WTC11 (cell line): ENCODE results near the gene DNASE1L3. TPM values are rescaled to one million over a fixed set of nuclear protein-coding genes. Genes with fewer than 3 reads are reported as not detected.
A peak's percentile ranks its signal among the peaks of the same experiment; 100 is the strongest.

Experiments used
- ATAC-seq: fragments of 200-7000 bp; cut with Tn5 transposase; 2 replicates; pipeline ENCODE4 v1.10.0; 2021; ENCODE audit warnings: mild to moderate bottlenecking, moderate library complexity
- CTCF ChIA-PET: fragments of 300-600 bp; sonication (Branson Sonifier 250); formaldehyde crosslinking; loops from one replicate; lab custom pipeline; 2021; ENCODE audit warnings: antibody characterized with exemption; lab: Charles Lee
- POLR2A ChIA-PET: fragments of 350-600 bp; sonication (Branson Sonifier 250); formaldehyde crosslinking; loops from one replicate; lab custom pipeline; 2021; ENCODE audit warnings: antibody characterized with exemption; lab: Charles Lee
- DNase-seq: peaks from one replicate; pipeline ENCODE4 v3.0.0; 2021; ENCODE audit warnings: low spot score
- H3K27ac Mint-ChIP-seq: 2 replicates; pipeline ENCODE4 v1.8.0; 2021; ENCODE audit warnings: mixed read lengths
- H3K27me3 Mint-ChIP-seq: 2 replicates; pipeline ENCODE4 v1.8.0; 2021; ENCODE audit warnings: low read depth, mild to moderate bottlenecking, moderate library complexity, mixed read lengths
- H3K36me3 Mint-ChIP-seq: 2 replicates; pipeline ENCODE4 v1.8.0; 2021; ENCODE audit warnings: mixed read lengths
- H3K4me1 Mint-ChIP-seq: 2 replicates; pipeline ENCODE4 v1.8.0; 2022; ENCODE audit warnings: mixed read lengths
- H3K4me3 Mint-ChIP-seq: 2 replicates; pipeline ENCODE4 v1.8.0; 2021; ENCODE audit warnings: mild to moderate bottlenecking, moderate library complexity, mixed read lengths
- H3K9me3 Mint-ChIP-seq: 2 replicates; pipeline ENCODE4 v1.8.0; 2021; ENCODE audit warnings: mixed read lengths
- AR ChIP-seq: fragments of 250-450 bp; sonication (Bioruptor Pico); IDR thresholded peaks from 2 replicates; pipeline ENCODE4 v1.9.0; 2021; ENCODE audit warnings: mild to moderate bottlenecking
- E2F1 ChIP-seq: sonication (generic); formaldehyde crosslinking; IDR thresholded peaks from 2 replicates; pipeline ENCODE4 v1.8.0; 2022; ENCODE audit warnings: mild to moderate bottlenecking, missing genetic modification reagents
- E2F5 ChIP-seq: sonication (generic); formaldehyde crosslinking; IDR thresholded peaks from 2 replicates; pipeline ENCODE4 v1.8.1; 2022; ENCODE audit warnings: mild to moderate bottlenecking, moderate library complexity, missing genetic modification reagents
- FOXP4 ChIP-seq: sonication (generic); formaldehyde crosslinking; IDR thresholded peaks from 2 replicates; pipeline ENCODE4 v1.8.0; 2022; ENCODE audit warnings: mild to moderate bottlenecking, missing genetic modification reagents
- GABPB1 ChIP-seq: sonication (generic); formaldehyde crosslinking; IDR thresholded peaks from 2 replicates; pipeline ENCODE4 v1.8.1; 2023; ENCODE audit warnings: mild to moderate bottlenecking, missing genetic modification reagents
- GRHL2 ChIP-seq: fragments of 250-450 bp; sonication (Bioruptor Pico); IDR thresholded peaks from 2 replicates; pipeline ENCODE4 v1.8.0; 2022; ENCODE audit warnings: mild to moderate bottlenecking, moderate library complexity; ENCODE audit not compliant: insufficient replicate concordance, severe bottlenecking
- MAX ChIP-seq: sonication (generic); formaldehyde crosslinking; IDR thresholded peaks from 2 replicates; pipeline ENCODE4 v1.8.0; 2022; ENCODE audit warnings: mild to moderate bottlenecking, missing genetic modification reagents
- MXD4 ChIP-seq: fragments of 250-450 bp; sonication (Bioruptor Pico); IDR thresholded peaks from 2 replicates; pipeline ENCODE4 v1.8.0; 2021; ENCODE audit warnings: mild to moderate bottlenecking, moderate library complexity, borderline replicate concordance
- NFATC4 ChIP-seq: fragments of 250-450 bp; sonication (Bioruptor Pico); IDR thresholded peaks from 2 replicates; pipeline ENCODE4 v1.9.0; 2021; ENCODE audit warnings: mild to moderate bottlenecking
- NFE2L1 ChIP-seq: sonication (generic); formaldehyde crosslinking; IDR thresholded peaks from 2 replicates; pipeline ENCODE4 v1.8.1; 2023; ENCODE audit warnings: missing genetic modification reagents
- RELA ChIP-seq: sonication (generic); formaldehyde crosslinking; IDR thresholded peaks from 2 replicates; pipeline ENCODE4 v1.8.1; 2022; ENCODE audit warnings: missing genetic modification reagents, mild to moderate bottlenecking, borderline replicate concordance
- TEAD4 ChIP-seq: sonication (generic); formaldehyde crosslinking; IDR thresholded peaks from 2 replicates; pipeline ENCODE4 v1.8.0; 2022; ENCODE audit warnings: mild to moderate bottlenecking, missing genetic modification reagents
- ZMAT4 ChIP-seq: fragments of 250-450 bp; sonication (Bioruptor Pico); IDR thresholded peaks from 2 replicates; pipeline ENCODE4 v1.9.0; 2021; ENCODE audit warnings: mild to moderate bottlenecking
- ZNF138 ChIP-seq: sonication (generic); formaldehyde crosslinking; conservative IDR thresholded peaks from 2 replicates; pipeline ENCODE4 v1.8.1; 2022; ENCODE audit warnings: mild to moderate bottlenecking, moderate library complexity, missing genetic modification reagents
- ZNF317 ChIP-seq: sonication (generic); formaldehyde crosslinking; IDR thresholded peaks from 2 replicates; pipeline ENCODE4 v1.8.1; 2023; ENCODE audit warnings: low read depth, mild to moderate bottlenecking, moderate library complexity, missing genetic modification reagents, borderline replicate concordance
- total RNA-seq: library from RNA; stranded (reverse); gene quantifications from 3 replicates; pipeline ENCODE4 v1.2.3, GENCODE V29; 2021

The DNASE1L3 gene
- total RNA-seq, 1 experiment from 2014 or later = not detected

- TF ChIP-seq E2F5 (CRISPR knock-in tag) = no peak
- TF ChIP-seq E2F1 = no peak
Measured at GRCh38 chr3:58242340-58242739, 31.6 kb upstream of the DNASE1L3 start (continued).

- Mint-ChIP-seq H3K36me3 (no peaks in the 10 kb centered on the region), H3K4me1 (peaks cover 8% of the 10 kb centered on the region), H3K9me3 (no peaks in the 10 kb centered on the region), H3K4me3 (no peak overlapping the region), H3K27ac (no peak overlapping the region; the same call in 1 of the 2 replicates), H3K27me3 (peaks cover 27% of the 10 kb centered on the region)
- DNase-seq = no peak
- CTCF ChIA-PET = interaction anchor here (0.7 to 2.2 kb wide), 6 partner anchors 9 to 65 kb away, joined by 3 to 11 read pairs (median 6); partner anchors contain the start of genes HTD2 and RPP14
- no peak for TF ChIP-seq FOXP4 (CRISPR knock-in tag)
- TF ChIP-seq MXD4 (CRISPR knock-in tag) = no peak
- TF ChIP-seq GABPB1 (CRISPR knock-in tag) = peak; percentile 51; the same call in 1 of the 2 replicates
- POLR2A ChIA-PET = no interaction called here
- no peak for ATAC-seq
Measured at GRCh38 chr3:58241306-58242044, 30.7 kb upstream of the DNASE1L3 start.

- Mint-ChIP-seq H3K27ac (no peak overlapping the region), H3K9me3 (no peaks in the 10 kb centered on the region), H3K36me3 (no peaks in the 10 kb centered on the region), H3K4me3 (peak overlapping the region; percentile 89), H3K27me3 (peaks cover 51% of the 10 kb centered on the region)
- ChIA-PET POLR2A (interaction anchor here (1.0 kb wide), 1 partner anchor 67 kb away, joined by 3 read pairs; the partner anchor contains the start of genes HTD2 and RPP14), CTCF (interaction anchor here (0.7 to 4.2 kb wide), 5 partner anchors 21 to 68 kb away, joined by 3 to 37 read pairs (median 6); partner anchors contain the start of genes HTD2 and RPP14)
- DNase-seq = no peak
- ATAC-seq = no peak
- TF ChIP-seq TEAD4 (CRISPR knock-in tag) (no peak), GRHL2 (CRISPR knock-in tag) (no peak), E2F5 (CRISPR knock-in tag) (no peak), ZNF138 (no peak), NFE2L1 (CRISPR knock-in tag) (no peak), NFATC4 (CRISPR knock-in tag) (no peak), ZNF317 (CRISPR knock-in tag) (no peak), RELA (no peak), AR (no peak), MAX (CRISPR knock-in tag) (no peak), MXD4 (CRISPR knock-in tag) (no peak), ZMAT4 (no peak)
- TF ChIP-seq, all 79 proteins: peak for 0
- H3K4me1 Mint-ChIP-seq = peaks cover 11% of the 10 kb centered on the region
Measured at GRCh38 chr3:58238830-58239229, 28.1 kb upstream of the DNASE1L3 start.
